ENCODE measurements around the gene ANKRD18B.
"Not testable (repeated sequence)": the region's sequence is repeated elsewhere in the genome, so short reads cannot be mapped to it uniquely, and the experiment has no call there.

ANKRD18B gene

DNA sequence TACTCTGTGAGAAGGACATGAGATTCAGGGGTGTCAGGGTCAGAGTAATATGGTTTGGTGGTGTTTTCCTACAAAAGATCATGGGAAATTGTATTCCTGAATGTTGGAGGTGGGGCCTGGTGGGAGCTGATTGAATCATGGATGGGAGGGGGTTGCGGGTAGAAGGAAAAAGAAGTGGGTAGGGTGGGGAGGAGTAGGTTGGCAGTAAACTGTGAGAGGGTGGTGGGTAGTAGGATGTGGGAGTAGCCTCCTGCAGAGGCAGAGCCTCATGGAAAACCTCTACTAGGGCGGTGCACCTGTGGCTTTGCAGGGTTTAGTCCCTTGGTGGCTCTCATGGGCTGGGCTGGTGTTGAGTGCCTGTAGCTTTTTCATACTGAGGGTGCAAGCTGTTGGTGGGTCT lies 66.8 kb downstream of the ANKRD18B start:
- not testable (repeated sequence) for FAIRE-seq; DNase-seq (ENCODE audit: insufficient read length, low spot score)

DNA sequence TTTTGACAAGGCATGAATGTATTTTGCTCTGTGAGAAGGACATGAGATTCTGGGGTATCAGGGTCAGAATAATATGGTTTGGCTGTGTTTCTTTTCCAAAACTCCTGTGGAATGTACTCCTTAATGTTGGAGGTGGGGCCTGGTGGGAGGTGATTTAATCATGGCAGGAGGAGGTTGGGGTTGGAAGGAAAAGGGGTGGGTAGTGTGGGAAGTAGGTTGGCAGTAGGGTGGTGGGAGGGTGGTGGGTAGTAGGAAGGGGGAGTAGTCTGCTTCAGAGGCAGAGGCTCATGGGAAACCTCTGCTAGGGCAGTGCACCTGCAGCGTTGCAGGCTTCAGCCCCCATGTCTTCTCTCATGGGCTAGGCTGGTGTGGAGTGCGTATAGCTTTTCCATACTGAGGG lies 72.9 kb downstream of the ANKRD18B start:
- not testable (repeated sequence) for FAIRE-seq; DNase-seq (ENCODE audit: insufficient read length, low spot score)

DNA sequence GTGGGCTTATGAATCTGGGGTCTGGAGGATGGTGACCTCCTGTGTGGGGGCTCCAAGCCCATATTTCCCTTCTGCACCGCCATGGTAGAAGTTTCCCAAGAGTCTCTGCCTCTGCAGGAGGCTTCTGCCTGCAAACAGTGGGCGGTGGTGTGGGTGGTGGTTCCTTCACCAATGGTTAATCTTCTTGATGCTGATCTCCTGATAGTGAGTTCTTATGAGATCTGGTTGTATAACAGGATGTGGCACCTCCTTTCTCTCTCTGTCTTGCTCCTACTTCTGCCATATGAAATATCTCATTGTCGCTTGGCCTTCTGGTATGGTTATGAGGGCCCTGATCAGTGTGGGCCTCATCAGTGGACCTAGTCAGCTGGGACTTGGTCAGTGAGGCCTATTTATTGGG lies 73.3 kb downstream of the ANKRD18B start:
- DNase-seq (ENCODE audit: insufficient read length, low spot score); FAIRE-seq: not testable (repeated sequence)

DNA sequence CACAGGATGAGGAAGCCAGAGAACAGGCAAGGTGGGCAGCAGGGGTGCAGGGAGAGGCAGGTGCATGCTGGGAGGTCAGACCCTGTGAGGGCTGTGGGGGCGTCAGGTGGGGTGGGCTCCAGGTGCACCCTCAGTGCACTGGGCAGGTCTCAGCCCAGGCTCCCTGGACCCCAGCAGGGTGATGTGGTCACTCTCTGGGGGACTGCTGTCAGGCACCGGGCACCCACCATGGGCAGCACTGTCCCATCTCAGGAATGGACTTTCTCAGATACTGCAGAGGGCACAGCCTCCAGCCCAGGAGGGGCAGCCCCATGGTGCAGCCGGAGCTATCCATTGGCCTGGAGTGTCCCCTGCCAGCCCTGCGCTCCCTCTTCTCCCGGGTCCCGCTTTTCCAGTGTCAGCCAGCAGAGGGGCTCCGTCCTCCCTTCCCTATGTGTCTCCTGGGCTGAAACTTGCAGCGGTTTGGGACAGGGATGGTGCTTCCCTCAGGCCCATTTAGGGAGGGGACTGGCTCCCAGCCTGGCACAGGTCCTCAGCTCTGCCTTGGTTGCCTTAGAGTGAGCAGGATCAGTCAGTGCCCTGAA lies 74.8 kb downstream of the ANKRD18B start:
- FAIRE-seq; DNase-seq (ENCODE audit: insufficient read length, low spot score): not testable (repeated sequence)

DNA sequence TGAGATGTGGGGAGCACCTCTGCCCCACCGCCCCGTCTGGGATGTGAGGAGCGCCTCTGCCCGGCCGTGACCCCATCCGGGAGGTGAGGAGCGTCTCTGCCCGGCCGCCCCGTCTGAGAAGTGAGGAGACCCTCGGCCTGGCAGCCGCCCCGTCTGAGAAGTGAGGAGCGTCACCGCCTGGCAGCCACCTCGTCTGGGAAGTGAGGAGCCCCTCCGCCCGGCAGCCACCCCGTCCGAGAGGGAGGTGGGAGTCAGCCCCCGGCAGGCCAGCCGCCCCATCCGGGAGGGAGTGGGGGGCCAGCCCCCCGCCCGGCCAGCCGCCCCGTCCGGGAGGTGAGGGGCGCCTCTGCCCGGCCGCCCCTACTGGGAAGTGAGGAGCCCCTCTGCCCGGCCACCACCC lies 76.9 kb downstream of the ANKRD18B start:
- FAIRE-seq; DNase-seq (ENCODE audit: insufficient read length, low spot score): not testable (repeated sequence)

DNA sequence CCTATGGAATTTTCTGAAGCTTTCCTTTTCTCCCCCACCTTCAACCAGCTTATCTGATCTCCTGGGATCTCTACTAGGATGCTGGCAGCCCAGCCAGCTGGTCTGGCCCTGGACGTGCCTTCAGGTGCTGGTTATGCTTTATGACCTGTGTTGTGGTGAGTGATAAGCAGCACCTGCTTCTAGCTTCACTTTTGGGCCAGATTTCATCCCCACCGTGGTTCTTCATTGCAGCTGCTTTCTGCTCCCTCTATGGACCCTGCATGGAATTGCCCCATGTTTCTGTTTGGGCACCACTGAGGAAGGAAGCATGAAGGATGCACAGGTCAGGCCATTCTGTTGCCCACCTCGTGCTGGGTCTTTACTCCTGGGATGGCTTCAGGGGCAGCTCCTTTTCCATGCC lies 80.2 kb downstream of the ANKRD18B start:
- DNase-seq (ENCODE audit: insufficient read length, low spot score); FAIRE-seq: not testable (repeated sequence)

DNA sequence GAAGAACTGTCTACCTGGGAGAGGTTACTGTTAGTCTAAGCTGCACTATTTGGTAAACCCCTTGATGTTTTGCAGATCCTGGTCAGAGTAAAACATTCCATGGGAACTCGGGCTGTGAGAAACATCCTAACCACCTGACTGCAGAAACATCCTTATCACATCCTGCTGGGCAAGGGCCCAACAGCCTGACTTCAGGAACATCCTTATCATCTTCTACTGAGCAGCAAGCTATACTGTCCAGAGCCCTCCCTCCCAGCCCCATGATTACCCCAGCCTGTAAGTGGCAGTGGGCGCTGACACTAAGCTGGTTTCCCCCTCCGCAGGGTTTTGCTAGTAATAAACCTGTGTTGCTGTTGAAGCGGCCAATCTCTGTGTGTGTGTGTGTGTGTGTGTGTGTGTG lies 80.9 kb downstream of the ANKRD18B start:
- not testable (repeated sequence) for FAIRE-seq; DNase-seq (ENCODE audit: insufficient read length, low spot score)

DNA sequence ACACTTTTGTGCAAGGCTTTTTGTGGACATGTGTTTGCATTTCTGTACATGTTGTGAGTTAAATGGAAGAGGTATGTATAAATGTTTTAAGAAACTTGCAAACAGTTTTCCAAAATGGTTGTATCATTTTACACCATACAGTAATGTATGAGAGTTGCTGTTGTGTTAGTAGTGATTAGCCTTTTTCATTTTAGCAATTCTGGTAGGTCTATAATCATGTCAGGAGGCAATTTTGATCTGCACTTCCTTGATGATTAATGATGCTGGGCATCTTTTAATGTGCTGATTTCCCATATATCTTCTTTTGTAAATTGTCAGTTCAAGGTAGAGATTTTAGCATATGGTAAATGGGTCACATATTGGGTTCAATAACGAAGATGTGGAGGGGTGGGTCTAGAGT lies 87.3 kb downstream of the ANKRD18B start:
- TF ChIP-seq, protein P1, sequence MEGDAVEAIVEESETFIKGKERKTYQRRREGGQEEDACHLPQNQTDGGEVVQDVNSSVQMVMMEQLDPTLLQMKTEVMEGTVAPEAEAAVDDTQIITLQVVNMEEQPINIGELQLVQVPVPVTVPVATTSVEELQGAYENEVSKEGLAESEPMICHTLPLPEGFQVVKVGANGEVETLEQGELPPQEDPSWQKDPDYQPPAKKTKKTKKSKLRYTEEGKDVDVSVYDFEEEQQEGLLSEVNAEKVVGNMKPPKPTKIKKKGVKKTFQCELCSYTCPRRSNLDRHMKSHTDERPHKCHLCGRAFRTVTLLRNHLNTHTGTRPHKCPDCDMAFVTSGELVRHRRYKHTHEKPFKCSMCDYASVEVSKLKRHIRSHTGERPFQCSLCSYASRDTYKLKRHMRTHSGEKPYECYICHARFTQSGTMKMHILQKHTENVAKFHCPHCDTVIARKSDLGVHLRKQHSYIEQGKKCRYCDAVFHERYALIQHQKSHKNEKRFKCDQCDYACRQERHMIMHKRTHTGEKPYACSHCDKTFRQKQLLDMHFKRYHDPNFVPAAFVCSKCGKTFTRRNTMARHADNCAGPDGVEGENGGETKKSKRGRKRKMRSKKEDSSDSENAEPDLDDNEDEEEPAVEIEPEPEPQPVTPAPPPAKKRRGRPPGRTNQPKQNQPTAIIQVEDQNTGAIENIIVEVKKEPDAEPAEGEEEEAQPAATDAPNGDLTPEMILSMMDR (IDR thresholded peaks at IDR 0.05; ENCODE audit: insufficient read depth, missing control alignments): no peak

DNA sequence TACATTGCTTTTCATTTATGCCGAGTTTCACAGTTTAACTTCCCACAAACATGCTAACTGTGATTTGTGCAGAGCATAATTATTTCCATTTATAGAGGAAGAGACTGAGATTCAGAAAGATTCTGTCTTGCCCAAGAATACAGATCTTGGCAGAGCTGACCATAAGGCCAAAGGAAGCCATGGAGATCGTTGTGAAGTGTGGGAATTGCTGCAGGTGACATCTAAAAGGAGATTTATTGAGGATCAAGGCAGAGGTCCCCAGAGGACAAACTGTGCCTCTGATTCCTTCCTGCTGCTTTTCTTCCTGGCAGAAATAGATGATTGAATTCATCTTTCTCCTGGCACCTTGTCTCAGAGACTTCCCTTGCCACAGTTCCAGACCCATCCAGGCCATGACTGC lies 88.4 kb downstream of the ANKRD18B start:
- not testable (repeated sequence) for FAIRE-seq; DNase-seq (ENCODE audit: insufficient read length, low spot score)

More for the DNA sequence above, 87.3 kb downstream of the ANKRD18B start:
- no peak for DNase-seq (ENCODE audit: insufficient read length, low spot score)
- no peak for FAIRE-seq

DNA sequence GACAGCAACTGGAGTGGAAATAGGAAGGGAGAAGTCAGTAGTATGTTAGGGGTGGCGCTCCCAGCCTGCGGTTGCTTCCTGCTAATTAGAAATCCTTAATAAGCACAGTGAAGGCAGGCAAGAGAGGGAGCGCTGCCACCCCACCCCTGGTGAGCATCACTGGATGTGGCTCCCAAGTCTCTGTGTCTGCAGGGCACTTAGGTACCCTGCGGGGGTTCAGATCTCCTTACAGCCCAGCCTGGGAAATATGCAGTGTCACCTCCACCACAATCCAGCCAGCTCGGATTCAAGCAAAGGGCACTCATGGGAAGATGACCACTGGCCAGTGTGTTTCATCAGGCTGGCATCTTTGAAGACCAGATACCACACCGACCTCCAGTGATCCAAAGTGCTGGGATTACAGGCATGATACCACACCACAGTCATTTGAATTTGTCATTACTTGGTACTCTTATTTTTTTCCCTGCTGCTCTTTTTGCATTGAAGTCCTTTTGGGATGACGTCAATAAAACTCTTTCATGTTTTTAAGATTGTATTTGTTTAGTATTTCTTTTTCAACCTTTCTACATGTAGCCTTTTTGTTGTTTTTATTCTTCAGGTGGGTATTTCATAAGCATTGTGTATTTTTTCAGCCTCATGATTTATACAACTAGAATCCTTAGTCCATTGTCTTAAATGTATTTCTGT lies 90.1 kb downstream of the ANKRD18B start:
- FAIRE-seq (no peak), DNase-seq (ENCODE audit: insufficient read length, low spot score) (no peak)
- TF ChIP-seq, protein P1 (IDR thresholded peaks at IDR 0.05; ENCODE audit: insufficient read depth, missing control alignments): no peak

DNA sequence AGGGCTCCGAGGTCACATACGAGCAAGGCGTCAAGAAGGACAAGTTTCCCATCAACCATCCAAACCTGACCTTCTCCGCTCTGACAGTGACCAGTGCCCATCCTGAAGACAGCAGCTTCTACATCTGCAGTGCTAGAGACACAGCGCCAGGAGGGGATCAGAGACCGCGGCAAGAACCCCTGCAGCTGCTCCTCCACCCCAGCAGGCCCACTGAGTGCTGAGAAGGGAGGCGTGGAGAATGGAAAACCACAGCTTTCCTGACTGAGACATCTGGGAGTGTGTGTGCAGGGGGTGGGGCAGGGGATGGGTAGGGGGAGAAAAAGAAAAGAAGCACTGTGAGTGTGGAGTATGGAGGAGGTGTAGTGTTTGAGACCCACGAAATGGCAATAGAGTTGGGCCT lies 94.3 kb downstream of the ANKRD18B start:
- DNase-seq (ENCODE audit: insufficient read length, low spot score); FAIRE-seq: not testable (repeated sequence)

DNA sequence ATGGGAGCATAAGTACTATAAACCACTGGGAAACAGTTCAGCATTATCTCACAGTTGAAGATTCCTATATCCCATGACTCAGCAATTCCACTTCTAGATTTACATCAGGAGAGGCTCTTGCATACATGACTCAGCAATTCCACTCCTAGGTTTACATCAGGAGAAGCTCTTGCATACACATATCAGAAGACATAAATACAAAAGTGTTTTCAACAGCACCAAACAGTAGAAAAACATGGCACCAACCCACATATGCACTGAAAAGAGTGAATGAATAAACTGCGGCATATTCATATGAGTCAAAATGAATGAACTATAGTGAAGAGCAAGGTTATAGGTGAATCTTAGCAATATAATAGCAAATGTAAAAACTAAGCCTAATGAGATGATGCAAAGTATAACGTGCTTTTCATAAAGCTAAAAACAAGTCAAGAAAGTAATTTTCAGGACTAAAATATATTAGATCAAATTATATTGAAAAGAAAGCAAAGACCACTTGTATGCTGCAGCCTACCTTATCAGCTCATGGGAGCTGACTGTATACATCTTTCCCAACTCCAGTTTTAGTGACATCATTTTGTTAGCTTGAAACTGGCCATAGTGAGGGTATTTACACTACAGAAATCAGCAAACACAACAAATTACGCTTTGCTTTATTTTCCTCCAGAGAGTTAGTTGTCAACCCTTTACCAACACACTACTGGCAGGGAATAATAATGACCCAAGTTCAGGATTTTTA lies 95.8 kb downstream of the ANKRD18B start:
- no peak for DNase-seq (ENCODE audit: insufficient read length, low spot score)
- FAIRE-seq: no peak

More for the DNA sequence above, 95.8 kb downstream of the ANKRD18B start:
- TF ChIP-seq, protein P1 (IDR thresholded peaks at IDR 0.05; ENCODE audit: insufficient read depth, missing control alignments): no peak

Data from D721Med (cell line).